DOHH2 (cell line): Measurements from ENCODE around the gene GHR.

ENCODE experiments used
- CTCF ChIP-seq: fragments of 200-600 bp; sonication (generic); IDR thresholded peaks from one replicate; pipeline ENCODE4 v1.5.1; 2014; ENCODE audit warnings: antibody characterized with exemption, mild to moderate bottlenecking, low read depth, low read length; ENCODE audit not compliant: poor library complexity, severe bottlenecking
- EZH2phosphoT487 ChIP-seq: fragments of 200-600 bp; sonication (generic); IDR thresholded peaks from 2 replicates; pipeline ENCODE4 v1.6.1; 2017; ENCODE audit warnings: borderline replicate concordance, mild to moderate bottlenecking, antibody characterized with exemption, low read length, moderate library complexity, mixed read lengths

GRCh38 chr5:42665857-42666256, 242.6 kb downstream of the GHR start:
- TF ChIP-seq CTCF (no peak), EZH2phosphoT487 (no peak)
